ENCODE data around the gene ABAT. TPM values are rescaled to one million over a fixed set of nuclear protein-coding genes. Genes with fewer than 3 reads are reported as not detected.

Gene ABAT
- total and polyA plus RNA-seq, 2 donors (not counting 1 experiment from before 2014, with no cell fraction given), result 6.2 to 14.3 TPM

- Mint-ChIP-seq H3K27ac (no peak overlapping the region), H3K4me1 (peaks cover 36% of the 10 kb centered on the region), H3K9me3 (ENCODE audit: insufficient read depth) (peaks cover 2% of the 10 kb centered on the region), H3K27me3 (no peaks in the 10 kb centered on the region), H3K4me3 (no peak overlapping the region)
- POLR2A ChIA-PET, result interaction anchor here (0.6 kb wide), 2 partner anchors 15 to 27 kb away, joined by 5 to 6 read pairs; no protein-coding TSS in a partner anchor
- Histone ChIP-seq H3K36me3 (replicated peaks in 1 of 2; ENCODE audit: control extremely low read depth in 1 of 2, control insufficient read depth in 1 of 2, extremely low read depth in 1 of 2, insufficient read depth in 2 of 2, low read length in 1 of 2) (peaks cover 0 to 3% of the 10 kb centered on the region in 2 experiments), H3K79me2 (ENCODE audit: control insufficient read depth, insufficient read depth, low read length) (peaks cover 83% of the 10 kb centered on the region), H3K27me3 (replicated peaks in 1 of 4; ENCODE audit: control extremely low read depth in 1 of 4, control insufficient read depth in 3 of 4, insufficient read depth in 4 of 4, low read length in 3 of 4) (no peaks in the 10 kb centered on the region), H3K4me2 (replicated peaks; ENCODE audit: low read depth, low read length, poor library complexity, severe bottlenecking) (no peak overlapping the region), H3K9me3 (ENCODE audit: control extremely low read depth in 1 of 3, control insufficient read depth in 2 of 3, insufficient read depth in 1 of 3, low read length in 2 of 3) (peaks cover 0 to 13% (median 6%) of the 10 kb centered on the region in 3 donors), H3K4me1 (ENCODE audit: control insufficient read depth in 2 of 2, insufficient read depth in 2 of 2, low read length in 2 of 2) (peaks cover 12 to 17% of the 10 kb centered on the region in 2 donors), H3K4me3 (ENCODE audit: control extremely low read depth in 1 of 5, extremely low read depth in 1 of 5, insufficient read depth in 1 of 5, low read depth in 2 of 5, low read length in 4 of 5) (no peak overlapping the region), H4K20me1 (ENCODE audit: control insufficient read depth, insufficient read depth, low read length, poor library complexity, severe bottlenecking) (peaks cover 42% of the 10 kb centered on the region), H3K27ac (ENCODE audit: low read length in 2 of 2) (no peak overlapping the region), H3K9ac (ENCODE audit: low read length) (no peak overlapping the region), H2AFZ (ENCODE audit: insufficient read depth, low read depth, low read length, poor library complexity, severe bottlenecking) (no peak overlapping the region)
- ATAC-seq (ENCODE audit: low read depth) (no peak), DNase-seq (no peak)
- intact Hi-C loops (cut with micrococcal nuclease), result loop anchor here (10.0 kb wide), 1 partner anchor 456 kb away; no protein-coding TSS in a partner anchor
- TF ChIP-seq CTCF (IDR thresholded peaks at IDR 0.05) (no peak), EZH2 (IDR thresholded peaks at IDR 0.05; ENCODE audit: borderline replicate concordance, insufficient read depth, low read depth, low read length, poor library complexity, severe bottlenecking) (no peak)
- CTCF ChIA-PET, result no interaction called here
- 92% methylated on average over 1 of the region's 2 CpGs for WGBS (ENCODE audit: insufficient coverage)
These were observed 4.7 kb downstream of the ABAT start for GRCh38 chr16:8679151-8679550.

DNA sequence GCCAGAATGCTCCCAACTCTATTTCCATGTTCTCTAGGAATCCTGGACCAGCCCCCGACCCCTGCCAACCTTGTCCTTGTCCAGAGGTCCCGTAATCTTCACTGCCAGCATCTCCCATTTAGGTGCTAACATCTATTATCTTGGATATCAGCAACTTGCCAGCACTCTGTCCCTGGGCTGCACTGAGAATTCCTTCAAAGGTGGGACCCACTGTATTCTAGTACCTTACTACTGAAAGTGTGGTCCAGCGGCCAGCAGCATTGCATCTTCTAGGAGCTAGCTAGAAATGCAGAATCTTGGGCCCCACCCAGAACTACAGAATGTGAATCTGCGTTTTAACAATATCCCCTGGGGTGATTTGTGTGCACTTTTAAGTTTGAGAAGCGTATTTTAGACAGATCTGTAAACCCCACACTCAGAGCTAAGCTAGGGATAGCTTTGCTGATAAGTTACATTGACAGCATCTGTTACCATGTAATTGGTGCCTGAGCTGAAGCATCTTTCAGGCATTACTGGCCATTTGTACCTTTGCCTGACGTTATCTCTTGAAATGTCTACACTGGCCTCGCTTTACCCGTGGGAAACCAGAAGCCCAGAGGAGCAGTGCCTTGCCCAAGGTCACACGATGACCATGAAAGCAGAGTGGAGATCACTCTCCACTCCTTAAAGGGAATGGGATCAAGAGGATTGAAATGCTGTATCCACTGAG, 8.3 kb downstream of the ABAT start:
- H3K9me3 ChIP-seq (ENCODE audit: control extremely low read depth in 1 of 3, control insufficient read depth in 2 of 3, insufficient read depth in 1 of 3, low read length in 2 of 3), result peaks cover 0 to 21% (median 6%) of the 10 kb centered on the region in 3 donors
- peaks cover 65% of the 10 kb centered on the region for H3K79me2 ChIP-seq (ENCODE audit: control insufficient read depth, insufficient read depth, low read length)
- H3K4me2 ChIP-seq (replicated peaks; ENCODE audit: low read depth, low read length, poor library complexity, severe bottlenecking), result no peak overlapping the region
- DNase-seq (no peak), ATAC-seq (ENCODE audit: low read depth) (no peak)
- H3K27ac ChIP-seq (ENCODE audit: low read length in 2 of 2), result no peak overlapping the region
- intact Hi-C loops (cut with micrococcal nuclease), result no loop called here
- WGBS (ENCODE audit: insufficient coverage), result 86% methylated on average over 8 of the region's 9 CpGs
- ChIA-PET CTCF (no interaction called here), POLR2A (no interaction called here)
- peaks cover 38% of the 10 kb centered on the region for H4K20me1 ChIP-seq (ENCODE audit: control insufficient read depth, insufficient read depth, low read length, poor library complexity, severe bottlenecking)
- TF ChIP-seq CTCF (IDR thresholded peaks at IDR 0.05), result no peak
- TF ChIP-seq EZH2 (IDR thresholded peaks at IDR 0.05; ENCODE audit: borderline replicate concordance, insufficient read depth, low read depth, low read length, poor library complexity, severe bottlenecking), result no peak
- Mint-ChIP-seq H3K27ac (no peak overlapping the region), H3K9me3 (ENCODE audit: insufficient read depth) (peaks cover 2% of the 10 kb centered on the region), H3K4me1 (peaks cover 32% of the 10 kb centered on the region), H3K27me3 (no peaks in the 10 kb centered on the region), H3K4me3 (no peak overlapping the region)
- no peaks in the 10 kb centered on the region for H3K27me3 ChIP-seq (replicated peaks in 1 of 4; ENCODE audit: control extremely low read depth in 1 of 4, control insufficient read depth in 3 of 4, insufficient read depth in 4 of 4, low read length in 3 of 4)
- H3K9ac ChIP-seq (ENCODE audit: low read length), result no peak overlapping the region
- peaks cover 0 to 3% of the 10 kb centered on the region in 2 experiments for H3K36me3 ChIP-seq (replicated peaks in 1 of 2; ENCODE audit: control extremely low read depth in 1 of 2, control insufficient read depth in 1 of 2, extremely low read depth in 1 of 2, insufficient read depth in 2 of 2, low read length in 1 of 2)
- H2AFZ ChIP-seq (ENCODE audit: insufficient read depth, low read depth, low read length, poor library complexity, severe bottlenecking), result no peak overlapping the region
- H3K4me3 ChIP-seq (ENCODE audit: control extremely low read depth in 1 of 5, extremely low read depth in 1 of 5, insufficient read depth in 1 of 5, low read depth in 2 of 5, low read length in 4 of 5), result no peak overlapping the region
- no peaks in the 10 kb centered on the region for H3K4me1 ChIP-seq (ENCODE audit: control insufficient read depth in 2 of 2, insufficient read depth in 2 of 2, low read length in 2 of 2)

All from B cell (primary cell).